PFSK-1 (cell line): Measurements from ENCODE around the gene ROBO4.

Source experiments
- POLR2AphosphoS5 ChIP-seq: IDR thresholded peaks from 2 replicates; pipeline ENCODE4 v1.6.1; 2012; ENCODE audit warnings: low read depth, mild to moderate bottlenecking, control low read depth, low read length, moderate library complexity
- REST ChIP-seq, 2 experiments: IDR thresholded peaks; 2 replicates each; pipeline versions ENCODE4 v1.6.1 to v1.8.0; 2011 to 2012; ENCODE audit warnings: low read depth in 2 of 2, low read length in 2 of 2, control low read depth in 1 of 2, inconsistent platforms in 1 of 2, mild to moderate bottlenecking in 1 of 2, moderate library complexity in 1 of 2; ENCODE audit not compliant: insufficient read depth in 1 of 2
- TAF1 ChIP-seq: IDR thresholded peaks from 2 replicates; pipeline ENCODE4 v1.6.1; 2012; ENCODE audit warnings: low read length, control low read depth, borderline replicate concordance; ENCODE audit not compliant: insufficient read depth

- TF ChIP-seq POLR2AphosphoS5 (no peak), REST (IDR thresholded peaks at IDR 0.05; ENCODE audit: insufficient read depth in 1 of 2, low read depth in 2 of 2, low read length in 2 of 2) (no peak), TAF1 (no peak)
These were observed at the start of gene ROBO4 for GRCh38 chr11:124897674-124898262.
